ENCODE measurements around the gene NOL8.

The NOL8 gene

DNA sequence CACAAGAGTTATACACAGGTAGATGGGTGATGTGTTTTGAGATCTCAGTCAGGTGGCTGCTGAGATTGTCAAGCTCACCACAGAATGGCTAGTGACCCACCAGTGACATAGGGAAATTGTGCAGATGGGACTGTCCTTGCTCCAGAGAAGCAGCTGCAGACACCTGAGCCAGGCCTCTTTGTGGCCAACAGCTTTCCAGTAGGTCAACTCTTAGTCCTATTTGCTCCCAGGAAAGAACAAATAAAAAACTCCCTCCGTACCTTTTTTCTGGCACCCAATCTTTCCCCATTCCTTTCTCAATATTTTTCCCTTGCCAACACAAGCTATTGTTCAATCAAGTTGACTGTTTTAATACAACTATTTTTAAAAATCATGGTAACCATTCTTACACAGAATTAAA is 45.8 kb downstream of the NOL8 start:
- DNase-seq (ENCODE audit: low spot score) = no peak
- TF ChIP-seq, protein P1, sequence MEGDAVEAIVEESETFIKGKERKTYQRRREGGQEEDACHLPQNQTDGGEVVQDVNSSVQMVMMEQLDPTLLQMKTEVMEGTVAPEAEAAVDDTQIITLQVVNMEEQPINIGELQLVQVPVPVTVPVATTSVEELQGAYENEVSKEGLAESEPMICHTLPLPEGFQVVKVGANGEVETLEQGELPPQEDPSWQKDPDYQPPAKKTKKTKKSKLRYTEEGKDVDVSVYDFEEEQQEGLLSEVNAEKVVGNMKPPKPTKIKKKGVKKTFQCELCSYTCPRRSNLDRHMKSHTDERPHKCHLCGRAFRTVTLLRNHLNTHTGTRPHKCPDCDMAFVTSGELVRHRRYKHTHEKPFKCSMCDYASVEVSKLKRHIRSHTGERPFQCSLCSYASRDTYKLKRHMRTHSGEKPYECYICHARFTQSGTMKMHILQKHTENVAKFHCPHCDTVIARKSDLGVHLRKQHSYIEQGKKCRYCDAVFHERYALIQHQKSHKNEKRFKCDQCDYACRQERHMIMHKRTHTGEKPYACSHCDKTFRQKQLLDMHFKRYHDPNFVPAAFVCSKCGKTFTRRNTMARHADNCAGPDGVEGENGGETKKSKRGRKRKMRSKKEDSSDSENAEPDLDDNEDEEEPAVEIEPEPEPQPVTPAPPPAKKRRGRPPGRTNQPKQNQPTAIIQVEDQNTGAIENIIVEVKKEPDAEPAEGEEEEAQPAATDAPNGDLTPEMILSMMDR (IDR thresholded peaks at IDR 0.05; ENCODE audit: extremely low read depth, insufficient read depth, missing control alignments) = no peak
- in situ Hi-C loops (cut with MboI; ENCODE audit: low pct_unique_long_range_greater_than_20kb, low sequenced_read_pairs, unreplicated experiment) = no loop called here

DNA sequence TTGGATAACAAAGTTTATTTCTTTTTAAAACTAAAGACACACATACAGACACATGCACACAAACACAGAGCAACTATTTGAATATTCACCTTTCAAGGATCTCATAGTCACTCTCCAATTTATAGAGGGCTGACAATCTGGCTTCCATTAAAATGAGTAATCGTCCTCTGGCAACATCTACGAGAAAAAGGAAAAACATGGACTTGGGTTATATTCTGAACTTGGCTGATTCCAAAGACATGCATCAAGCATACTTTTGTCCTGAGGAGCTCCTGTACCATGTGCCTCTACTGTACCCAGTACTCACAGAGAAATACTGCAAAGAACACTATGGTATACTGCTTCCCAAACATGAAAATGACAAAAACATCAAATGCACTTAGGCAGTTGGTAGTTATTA is 47.0 kb downstream of the NOL8 start:
- in situ Hi-C loops (cut with MboI; ENCODE audit: low pct_unique_long_range_greater_than_20kb, low sequenced_read_pairs, unreplicated experiment) = no loop called here
- DNase-seq (ENCODE audit: low spot score) = no peak
- TF ChIP-seq, protein P1 (IDR thresholded peaks at IDR 0.05; ENCODE audit: extremely low read depth, insufficient read depth, missing control alignments) = no peak

DNA sequence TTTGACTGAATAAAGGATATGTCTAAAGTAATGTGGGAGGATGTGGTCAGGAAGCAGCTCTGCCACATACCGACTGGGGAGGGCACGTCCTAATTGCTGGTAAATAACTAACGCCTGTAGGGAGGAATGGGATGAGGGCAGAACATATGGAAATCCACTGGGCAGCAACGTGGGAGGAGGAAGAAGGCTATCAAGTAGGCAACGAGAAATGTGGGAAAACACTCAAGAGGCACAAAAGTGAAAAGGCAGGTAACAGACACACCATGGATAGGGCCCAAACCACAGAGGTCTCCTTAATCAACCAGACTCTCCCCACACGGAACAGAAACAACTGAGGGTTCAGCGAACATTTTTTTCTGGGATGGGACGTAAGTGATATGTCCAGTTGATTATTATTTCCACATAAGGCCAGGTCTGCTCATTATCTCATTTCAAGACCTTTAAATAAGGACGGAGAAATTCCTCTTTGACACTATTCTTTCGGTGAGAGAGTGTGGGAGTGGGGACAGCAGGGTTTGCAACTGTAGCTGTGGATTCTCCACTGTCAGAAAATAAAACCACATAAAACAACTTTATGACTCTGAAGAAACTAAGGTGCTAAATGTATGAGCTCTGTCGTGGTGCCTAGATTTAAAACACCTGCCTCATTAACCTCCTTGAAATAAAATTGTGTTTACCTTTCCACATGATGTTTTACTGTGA is 48.7 kb downstream of the NOL8 start:
- no peak for DNase-seq (ENCODE audit: low spot score)
- TF ChIP-seq, protein P1 (IDR thresholded peaks at IDR 0.05; ENCODE audit: extremely low read depth, insufficient read depth, missing control alignments) = no peak
- in situ Hi-C loops (cut with MboI; ENCODE audit: low pct_unique_long_range_greater_than_20kb, low sequenced_read_pairs, unreplicated experiment) = no loop called here

DNA sequence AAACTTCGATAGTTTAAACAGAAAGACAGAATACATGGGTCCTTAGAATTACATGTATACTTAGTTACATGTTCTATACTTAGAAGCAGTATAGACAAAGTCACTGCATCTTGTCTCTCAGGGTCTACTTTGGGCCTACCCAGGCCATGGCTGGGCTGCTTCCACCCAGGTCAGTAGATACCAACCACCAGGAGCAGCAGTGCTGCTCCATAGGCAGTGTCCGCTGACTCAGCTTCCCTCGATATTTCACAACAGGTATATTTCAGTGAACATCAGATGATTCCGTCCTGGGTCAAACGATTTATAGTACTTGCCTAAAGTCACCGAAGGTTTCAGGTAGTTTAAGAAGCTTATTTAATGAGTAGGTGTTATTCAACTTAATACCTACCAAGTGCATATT is 49.6 kb downstream of the NOL8 start:
- in situ Hi-C loops (cut with MboI; ENCODE audit: low pct_unique_long_range_greater_than_20kb, low sequenced_read_pairs, unreplicated experiment) = no loop called here
- no peak for DNase-seq (ENCODE audit: low spot score)
- TF ChIP-seq, protein P1 (IDR thresholded peaks at IDR 0.05; ENCODE audit: extremely low read depth, insufficient read depth, missing control alignments) = no peak

DNA sequence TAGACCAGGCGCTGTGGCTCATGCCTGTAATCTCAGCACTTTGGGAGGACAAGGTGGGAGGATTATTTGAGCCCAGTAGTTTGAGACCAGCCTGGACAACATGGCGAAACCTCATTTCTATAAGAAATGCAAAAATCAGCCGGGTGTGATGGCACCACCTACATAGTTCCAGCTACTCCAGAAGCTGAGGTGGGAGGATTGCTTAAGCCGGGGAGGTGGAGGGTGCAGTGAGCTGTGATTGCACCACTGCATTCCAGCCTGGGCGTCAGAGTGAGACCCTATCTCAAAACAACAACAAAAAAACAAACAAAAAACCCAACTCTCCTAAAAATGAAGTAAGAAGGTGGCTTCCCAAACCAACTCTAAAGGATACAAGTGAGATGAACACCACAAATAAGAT is 54.6 kb downstream of the NOL8 start:
- in situ Hi-C loops (cut with MboI; ENCODE audit: low pct_unique_long_range_greater_than_20kb, low sequenced_read_pairs, unreplicated experiment) = no loop called here
- DNase-seq (ENCODE audit: low spot score) = no peak
- TF ChIP-seq, protein P1 (IDR thresholded peaks at IDR 0.05; ENCODE audit: extremely low read depth, insufficient read depth, missing control alignments) = no peak

DNA sequence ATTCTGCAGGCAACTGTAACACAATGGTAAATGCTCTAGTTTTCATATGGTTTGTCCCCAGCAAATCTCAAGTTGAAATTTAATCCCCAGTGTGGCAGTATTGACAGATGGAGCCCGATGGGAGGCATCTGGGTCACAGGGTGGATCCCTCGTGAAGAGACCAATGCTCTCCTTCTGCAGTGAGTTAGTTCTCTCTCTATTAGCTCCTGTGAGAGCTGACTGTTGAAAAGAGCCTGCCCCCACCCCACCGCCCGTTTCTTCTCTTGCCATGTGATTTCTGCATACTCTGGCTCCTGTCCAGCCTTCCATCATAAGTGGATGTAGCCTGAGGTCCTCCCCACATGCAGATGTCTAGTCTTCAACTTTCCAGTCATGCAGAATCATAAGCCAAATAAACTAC is 58.7 kb downstream of the NOL8 start:
- TF ChIP-seq, protein P1 (IDR thresholded peaks at IDR 0.05; ENCODE audit: extremely low read depth, insufficient read depth, missing control alignments) = no peak
- no peak for DNase-seq (ENCODE audit: low spot score)
- in situ Hi-C loops (cut with MboI; ENCODE audit: low pct_unique_long_range_greater_than_20kb, low sequenced_read_pairs, unreplicated experiment) = loop anchor here (10.0 kb wide), 1 partner anchor 132 kb away; no protein-coding TSS in a partner anchor

Data from GM13977 (cell line).